ENCODE results near the gene RHOD.

Gene RHOD

GRCh38 chr11:67043572-67044349 lies 12.9 kb upstream of the RHOD start:
- Histone ChIP-seq H3K27ac (peak overlapping the region in 1 of 2 donors; percentile 70), H3K4me3 (no peak overlapping the region)
- no peak for DNase-seq (ENCODE audit: low spot score)
- no peak for TF ChIP-seq CTCF (IDR thresholded peaks at IDR 0.05)

GRCh38 chr11:67044496-67044895 lies 12.2 kb upstream of the RHOD start:
- no peak for DNase-seq (ENCODE audit: low spot score)
- Histone ChIP-seq H3K27ac (peak overlapping the region in 1 of 2 donors; percentile 70), H3K4me3 (no peak overlapping the region)
- TF ChIP-seq CTCF (IDR thresholded peaks at IDR 0.05), result no peak

GRCh38 chr11:67045314-67045713 lies 11.3 kb upstream of the RHOD start:
- peak overlapping the region in 1 of 2 donors; percentile 70 for H3K27ac ChIP-seq
- TF ChIP-seq CTCF (IDR thresholded peaks at IDR 0.05), result no peak
- no peak for DNase-seq (ENCODE audit: low spot score)
- H3K4me3 ChIP-seq, result no peak overlapping the region

DNA sequence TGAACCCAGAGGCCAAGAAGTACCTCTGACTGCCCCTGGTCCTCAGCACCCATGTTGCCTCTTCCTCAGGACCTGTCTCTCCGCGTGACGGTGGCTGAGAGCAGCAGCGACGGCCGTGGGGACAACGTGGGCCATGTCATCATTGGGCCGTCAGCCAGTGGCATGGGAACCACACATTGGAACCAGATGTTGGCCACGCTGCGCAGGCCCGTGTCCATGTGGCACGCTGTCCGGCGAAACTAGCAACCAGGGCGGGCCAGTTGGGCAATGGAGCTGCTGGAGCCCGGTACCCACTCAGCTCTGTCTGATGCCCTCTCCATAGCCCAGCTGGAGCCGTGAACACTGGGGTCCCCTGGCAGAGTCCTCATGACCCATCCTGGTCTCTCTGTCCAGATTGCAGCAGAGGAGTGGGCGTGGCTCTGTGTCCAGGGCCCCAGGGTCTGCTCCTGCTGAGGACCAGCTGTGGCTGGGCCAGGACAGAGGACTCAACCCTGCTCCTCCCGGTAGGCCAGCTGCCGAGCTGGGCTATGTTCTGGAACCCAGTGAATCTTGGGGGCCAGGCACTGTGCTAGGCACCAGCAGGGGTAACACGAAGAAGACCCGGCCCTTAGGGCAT lies 8.0 kb upstream of the RHOD start:
- Histone ChIP-seq H3K27ac (no peak overlapping the region), H3K4me3 (no peak overlapping the region)
- TF ChIP-seq CTCF (IDR thresholded peaks at IDR 0.05), result no peak
- DNase-seq (ENCODE audit: low spot score), result no peak

DNA sequence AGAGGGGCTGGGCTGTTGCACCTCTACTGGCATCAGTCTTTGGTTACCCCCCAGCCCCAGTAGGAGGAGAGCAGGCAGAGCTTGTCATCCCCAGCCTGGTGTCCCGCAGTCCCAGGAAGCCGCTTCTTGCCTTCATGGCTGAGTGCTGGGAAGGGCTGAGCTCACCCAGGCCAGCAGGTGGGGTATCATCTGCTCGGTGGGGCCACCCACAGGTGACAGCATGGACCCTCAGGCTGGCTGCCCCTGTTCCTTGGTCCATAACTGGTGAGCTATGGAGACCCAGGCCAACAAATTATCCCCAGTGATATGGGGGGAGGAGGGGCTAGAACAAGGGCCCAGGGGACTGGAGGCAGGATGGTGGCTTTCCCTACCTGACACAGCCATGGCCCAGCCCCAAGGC lies 6.5 kb upstream of the RHOD start:
- no peak overlapping the region for H3K27ac ChIP-seq
- no peak for TF ChIP-seq CTCF (IDR thresholded peaks at IDR 0.05)
- no peak for DNase-seq (ENCODE audit: low spot score)
- H3K4me3 ChIP-seq, result no peak overlapping the region

GRCh38 chr11:67051180-67051893 lies 5.3 kb upstream of the RHOD start:
- no peak for DNase-seq (ENCODE audit: low spot score)
- H3K27ac ChIP-seq, result no peak overlapping the region
- H3K4me3 ChIP-seq, result no peak overlapping the region
- no peak for TF ChIP-seq CTCF (IDR thresholded peaks at IDR 0.05)

Data from coronary artery (tissue), 2 donors.